Measurements from ENCODE around the gene WDR86. TPM values are rescaled to one million over a fixed set of nuclear protein-coding genes. Genes with fewer than 3 reads are reported as not detected.

WDR86 gene, protein sequence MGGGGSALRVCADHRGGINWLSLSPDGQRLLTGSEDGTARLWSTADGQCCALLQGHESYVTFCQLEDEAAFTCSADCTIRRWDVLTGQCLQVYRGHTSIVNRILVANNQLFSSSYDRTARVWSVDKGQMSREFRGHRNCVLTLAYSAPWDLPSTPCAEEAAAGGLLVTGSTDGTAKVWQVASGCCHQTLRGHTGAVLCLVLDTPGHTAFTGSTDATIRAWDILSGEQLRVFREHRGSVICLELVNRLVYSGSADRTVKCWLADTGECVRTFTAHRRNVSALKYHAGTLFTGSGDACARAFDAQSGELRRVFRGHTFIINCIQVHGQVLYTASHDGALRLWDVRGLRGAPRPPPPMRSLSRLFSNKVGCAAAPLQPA
- 0.25 TPM in 1 of 2 replicates, not detected in the other for total RNA-seq (2014; rRNA removed; shearing (Covaris generic))
- not detected in 2 replicates for polyA plus RNA-seq (2016; fragmentation: Nextera tagmentation; extraction: Ambion mirVana)

DNA sequence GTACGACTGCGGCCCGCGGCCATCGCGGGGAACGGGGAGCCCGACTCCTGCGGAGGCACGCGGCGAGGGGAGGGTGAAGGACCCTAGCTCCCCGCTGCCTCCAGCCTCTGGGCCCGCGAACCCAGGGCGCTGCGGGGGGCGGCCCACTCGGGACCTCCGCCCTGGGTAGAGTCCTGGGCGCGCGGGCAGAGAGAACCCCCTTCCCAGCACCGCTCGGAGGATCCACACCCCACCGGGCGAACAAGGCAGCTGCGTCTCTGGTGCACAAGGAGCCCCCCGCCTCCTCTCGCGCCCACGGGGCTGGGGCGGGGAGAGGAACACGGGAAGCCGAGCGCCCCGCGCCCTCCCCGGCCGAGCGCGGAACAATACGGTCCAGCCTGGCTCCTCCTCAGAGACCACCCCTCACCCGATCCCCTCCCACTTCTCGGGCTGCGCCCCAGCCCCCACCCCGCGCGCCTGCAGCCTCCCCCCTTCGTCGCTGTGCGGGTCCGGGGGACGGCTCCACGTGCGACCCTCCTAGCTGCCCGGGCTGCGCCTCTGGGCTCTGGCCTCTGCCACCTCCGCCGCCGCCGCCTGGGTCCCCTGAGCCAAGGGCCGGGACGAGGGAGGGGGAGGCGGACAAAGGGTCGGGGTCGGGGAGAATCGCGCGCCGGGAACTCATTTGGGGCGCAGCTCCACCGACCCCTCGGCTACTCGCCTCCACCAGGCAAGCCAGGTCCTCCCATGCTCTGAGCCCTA is at the start of gene WDR86:
Gene WDR86, minus strand, starts transcription at position 372 of the 738 bp plus-strand sequence. CDS start 449 bp downstream, outside the sequence.
- Histone ChIP-seq H3K4me3 (no peak within 1 kb of the TSS), H3K9me2 (ENCODE audit: insufficient read depth) (no peaks in the 10 kb centered on the region), H3K9me3 (ENCODE audit: low read depth) (no peaks in the 10 kb centered on the region), H3K27ac (no peak within 1 kb of the TSS), H3F3A (ENCODE audit: insufficient read depth) (no peaks in the 10 kb centered on the region), H3K36me3 (ENCODE audit: low read depth) (no peaks in the 10 kb centered on the region), H3K79me2 (ENCODE audit: insufficient read depth) (no peaks in the 10 kb centered on the region), H3K4me1 (ENCODE audit: insufficient read depth) (no peaks in the 10 kb centered on the region), H3K4me2 (ENCODE audit: unreplicated experiment) (no peak within 1 kb of the TSS), H3K9ac (no peak within 1 kb of the TSS), H4K20me1 (ENCODE audit: insufficient read depth) (no peaks in the 10 kb centered on the region), H2AFZ (no peak within 1 kb of the TSS), H3K27me3 (replicated peaks; ENCODE audit: insufficient read depth) (peaks cover 62% of the 10 kb centered on the region)
- TF ChIP-seq EZH2phosphoT487 (IDR thresholded peaks at IDR 0.05; ENCODE audit: insufficient read depth, low read depth) (0 out of 2 replicates have a peak, but pooled peaks have one; percentile 44), EZH2 (IDR thresholded peaks at IDR 0.05; ENCODE audit: insufficient read depth, poor library complexity, severe bottlenecking) (peak; percentile 54)
- no peak for DNase-seq
- 4% methylated on average over 20 to 36 of the region's 75 CpGs for WGBS, 2 experiments (ENCODE audit: low coverage in 1 of 2, low lambda C conversion rate in 2 of 2, missing lambda C conversion rate in 2 of 2)
- in situ Hi-C loops (cut with MboI): no loop called here

DNA sequence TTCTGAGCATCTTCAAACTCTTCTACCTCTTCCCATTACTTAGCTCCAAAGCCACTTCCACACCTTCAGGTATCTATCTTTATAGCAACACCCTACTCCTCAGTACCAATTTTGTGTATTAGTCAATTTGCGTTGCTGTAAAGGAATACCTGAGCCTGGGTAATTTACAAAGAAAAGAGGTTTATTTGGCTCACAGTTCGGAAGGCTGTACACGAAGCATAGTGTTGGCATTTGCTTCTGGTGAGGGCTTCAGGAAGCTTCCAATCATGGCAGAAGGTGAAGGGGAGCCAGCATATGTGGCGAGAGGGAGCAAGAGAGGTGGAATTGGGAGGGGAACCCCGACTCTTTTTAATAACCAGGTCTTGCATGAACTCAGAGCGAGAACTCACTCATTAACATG is 47.7 kb upstream of the WDR86 start:
- Histone ChIP-seq H3K9me2 (ENCODE audit: insufficient read depth) (no peaks in the 10 kb centered on the region), H3K79me2 (ENCODE audit: insufficient read depth) (no peaks in the 10 kb centered on the region), H3F3A (ENCODE audit: insufficient read depth) (peaks cover 35% of the 10 kb centered on the region), H3K27ac (no peak overlapping the region), H3K4me3 (no peak overlapping the region), H3K4me2 (ENCODE audit: unreplicated experiment) (no peak overlapping the region), H3K4me1 (ENCODE audit: insufficient read depth) (peaks cover 20% of the 10 kb centered on the region), H3K27me3 (replicated peaks; ENCODE audit: insufficient read depth) (no peaks in the 10 kb centered on the region), H2AFZ (no peak overlapping the region), H4K20me1 (ENCODE audit: insufficient read depth) (no peaks in the 10 kb centered on the region), H3K9ac (no peak overlapping the region), H3K9me3 (ENCODE audit: low read depth) (no peaks in the 10 kb centered on the region), H3K36me3 (ENCODE audit: low read depth) (no peaks in the 10 kb centered on the region)
- TF ChIP-seq EZH2 (IDR thresholded peaks at IDR 0.05; ENCODE audit: insufficient read depth, poor library complexity, severe bottlenecking): no peak
- no peak for TF ChIP-seq EZH2phosphoT487 (IDR thresholded peaks at IDR 0.05; ENCODE audit: insufficient read depth, low read depth)
- no peak for DNase-seq
- 93 to 94% methylated on average over 6 of the region's 6 CpGs for WGBS, 2 experiments (ENCODE audit: low coverage in 1 of 2, low lambda C conversion rate in 2 of 2, missing lambda C conversion rate in 2 of 2)
- in situ Hi-C loops (cut with MboI): loop anchor here (10.0 kb wide), 1 partner anchor 307 kb away; no protein-coding TSS in a partner anchor

DNA sequence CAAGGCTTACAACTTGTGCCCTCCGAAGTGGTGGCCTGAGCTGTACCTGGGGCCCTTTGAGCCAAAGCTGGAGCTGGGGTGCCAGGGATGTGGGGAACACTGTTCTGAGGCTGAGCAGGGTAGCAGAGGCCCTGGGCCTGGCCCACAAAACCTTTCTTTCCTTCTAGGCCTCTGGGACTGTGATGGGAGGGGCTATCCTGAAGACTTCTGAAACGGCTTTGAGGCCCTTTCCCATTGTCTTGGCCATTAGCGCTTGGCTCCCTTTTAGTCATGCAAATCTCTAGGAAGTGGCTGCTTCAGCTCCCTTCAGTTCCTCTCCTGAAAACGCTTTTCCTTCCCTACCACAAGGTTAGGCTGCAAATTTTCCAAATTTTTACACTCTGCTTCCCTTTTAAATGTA is 46.9 kb upstream of the WDR86 start:
- Histone ChIP-seq H3F3A (ENCODE audit: insufficient read depth) (peaks cover 27% of the 10 kb centered on the region), H3K79me2 (ENCODE audit: insufficient read depth) (no peaks in the 10 kb centered on the region), H3K27ac (no peak overlapping the region), H3K4me3 (no peak overlapping the region), H2AFZ (no peak overlapping the region), H3K4me2 (ENCODE audit: unreplicated experiment) (no peak overlapping the region), H3K27me3 (replicated peaks; ENCODE audit: insufficient read depth) (no peaks in the 10 kb centered on the region), H3K4me1 (ENCODE audit: insufficient read depth) (peaks cover 20% of the 10 kb centered on the region), H3K9me2 (ENCODE audit: insufficient read depth) (no peaks in the 10 kb centered on the region), H3K9me3 (ENCODE audit: low read depth) (no peaks in the 10 kb centered on the region), H3K36me3 (ENCODE audit: low read depth) (no peaks in the 10 kb centered on the region), H4K20me1 (ENCODE audit: insufficient read depth) (no peaks in the 10 kb centered on the region), H3K9ac (no peak overlapping the region)
- DNase-seq: no peak
- in situ Hi-C loops (cut with MboI): loop anchor here (10.0 kb wide), 1 partner anchor 308 kb away; no protein-coding TSS in a partner anchor
- no peak for TF ChIP-seq EZH2phosphoT487 (IDR thresholded peaks at IDR 0.05; ENCODE audit: insufficient read depth, low read depth)
- no peak for TF ChIP-seq EZH2 (IDR thresholded peaks at IDR 0.05; ENCODE audit: insufficient read depth, poor library complexity, severe bottlenecking)
- 63 to 75% methylated on average over 4 of the region's 4 CpGs for WGBS, 2 experiments (ENCODE audit: low coverage in 1 of 2, low lambda C conversion rate in 2 of 2, missing lambda C conversion rate in 2 of 2)

DNA sequence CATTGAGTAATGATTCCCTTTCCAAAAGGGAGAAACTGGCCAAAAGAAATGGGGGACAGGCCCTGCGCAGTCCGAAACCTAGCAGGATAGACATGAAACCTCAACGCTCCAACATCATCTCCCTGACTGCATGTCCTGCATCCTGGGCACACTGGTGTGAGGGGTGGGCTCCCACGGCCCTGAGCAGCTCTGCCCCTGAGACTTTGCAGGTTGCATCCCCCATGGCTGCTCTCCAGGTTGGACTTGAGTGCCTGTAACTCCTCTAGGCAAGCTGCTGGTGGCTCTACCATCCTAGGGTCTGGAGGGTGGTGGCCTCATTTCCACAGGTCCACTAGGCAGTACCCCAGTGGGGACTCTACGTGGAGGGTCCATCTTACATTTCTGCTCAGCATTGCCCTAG is 46.4 kb upstream of the WDR86 start:
- no peak overlapping the region for H3K27ac ChIP-seq
- no peak overlapping the region for H2AFZ ChIP-seq
- no peak overlapping the region for H3K4me2 ChIP-seq (ENCODE audit: unreplicated experiment)
- in situ Hi-C loops (cut with MboI): loop anchor here (10.0 kb wide), 1 partner anchor 309 kb away; no protein-coding TSS in a partner anchor
- no peaks in the 10 kb centered on the region for H3K79me2 ChIP-seq (ENCODE audit: insufficient read depth)
- no peaks in the 10 kb centered on the region for H3K9me2 ChIP-seq (ENCODE audit: insufficient read depth)
- no peak overlapping the region for H3K4me3 ChIP-seq
- no peak overlapping the region for H3K9ac ChIP-seq
- 90 to 93% methylated on average over 5 of the region's 5 CpGs for WGBS, 2 experiments (ENCODE audit: low coverage in 1 of 2, low lambda C conversion rate in 2 of 2, missing lambda C conversion rate in 2 of 2)
- no peak for TF ChIP-seq EZH2 (IDR thresholded peaks at IDR 0.05; ENCODE audit: insufficient read depth, poor library complexity, severe bottlenecking)
- TF ChIP-seq EZH2phosphoT487 (IDR thresholded peaks at IDR 0.05; ENCODE audit: insufficient read depth, low read depth): no peak
- no peak for DNase-seq
- no peaks in the 10 kb centered on the region for H3K27me3 ChIP-seq (replicated peaks; ENCODE audit: insufficient read depth)
- no peaks in the 10 kb centered on the region for H4K20me1 ChIP-seq (ENCODE audit: insufficient read depth)
- H3K4me1 ChIP-seq (ENCODE audit: insufficient read depth): peaks cover 20% of the 10 kb centered on the region
- no peaks in the 10 kb centered on the region for H3K9me3 ChIP-seq (ENCODE audit: low read depth)
- no peaks in the 10 kb centered on the region for H3K36me3 ChIP-seq (ENCODE audit: low read depth)
- H3F3A ChIP-seq (ENCODE audit: insufficient read depth): peaks cover 22% of the 10 kb centered on the region
